Lung (tissue), 12 donors: ENCODE data around the gene RGP1. TPM values are rescaled to one million over a fixed set of nuclear protein-coding genes. Genes with fewer than 3 reads are reported as not detected.

ENCODE experiments used
- ATAC-seq: fragments of 200-7000 bp; cut with Tn5 transposase; one replicate; pipeline ENCODE4 v1.9.1; 2020; ENCODE audit warnings: moderate number of reproducible peaks; ENCODE audit not compliant: insufficient read depth, low FRiP score
- DNase-seq, 3 donors: peaks; one replicate each; pipeline ENCODE4 v3.0.0-alpha.2; 2013 to 2017
- H3K27ac ChIP-seq, 2 donors: one replicate each; pipeline ENCODE4 v1.5.1; 2013; ENCODE audit warnings: mild to moderate bottlenecking in 2 of 2, moderate library complexity in 2 of 2, control low read depth in 1 of 2, inconsistent platforms in 1 of 2, low read depth in 1 of 2, low read length in 1 of 2
- H3K27me3 ChIP-seq, 3 donors: one replicate each; pipeline ENCODE4 v1.5.1; 2013; ENCODE audit warnings: low read length in 2 of 3; ENCODE audit not compliant: control insufficient read depth in 3 of 3, insufficient read depth in 3 of 3
- H3K36me3 ChIP-seq, 4 donors: one replicate each; pipeline ENCODE4 v1.5.1; 2013; ENCODE audit warnings: low read length in 4 of 4, mild to moderate bottlenecking in 1 of 4, moderate library complexity in 1 of 4; ENCODE audit not compliant: control insufficient read depth in 4 of 4, insufficient read depth in 4 of 4
- H3K4me1 ChIP-seq, 5 donors: one replicate each; pipeline ENCODE4 v1.5.1; 2013; ENCODE audit warnings: low read length in 5 of 5, mild to moderate bottlenecking in 2 of 5, moderate library complexity in 1 of 5; ENCODE audit not compliant: control insufficient read depth in 5 of 5, insufficient read depth in 5 of 5
- H3K4me3 ChIP-seq: one replicate; pipeline ENCODE4 v1.5.1; 2013; ENCODE audit warnings: mild to moderate bottlenecking, control low read depth, moderate library complexity
- H3K9ac ChIP-seq, 2 donors: one replicate each; pipeline ENCODE4 v1.5.1; 2013; ENCODE audit warnings: low read length in 2 of 2, control low read depth in 1 of 2; ENCODE audit not compliant: insufficient read depth in 1 of 2
- H3K9me3 ChIP-seq, 4 donors: one replicate each; pipeline ENCODE4 v1.5.1; 2013; ENCODE audit warnings: low read length in 3 of 4, mild to moderate bottlenecking in 1 of 4, moderate library complexity in 1 of 4; ENCODE audit not compliant: control insufficient read depth in 4 of 4, insufficient read depth in 3 of 4
- WGBS, 2 donors: extraction: QIAGEN DNeasy Blood & Tissue Kit; methylation state at CpG; one replicate each; pipeline ENCODE4 v1.1.7; 2013; 5-methylcytosine and 5-hydroxymethylcytosine counted together
- polyA plus RNA-seq, 2 donors: library from polyadenylated mRNA; stranded (reverse); fragments of 200-250 nt; gene quantifications; one replicate each; pipeline ENCODE4 v1.2.1, GENCODE V29; 2013
- total RNA-seq, 2 donors: library from RNA; depleted of rRNA in 1 of 2; stranded (reverse); fragments of >200 nt in 1 of 2; gene quantifications; one replicate each; pipeline ENCODE4 v1.2.1, GENCODE V29; 2014 to 2021
- TF ChIP-seq, protein P1 (sequence below): IDR thresholded peaks from 2 replicates; pipeline ENCODE4 v1.5.1; 2012; ENCODE audit warnings: mild to moderate bottlenecking; ENCODE audit errors: control extremely low read depth, extremely low read depth
- donor health status: control.
- donor health status: control.
- donor health status: Bipolar disorder and iron deficiency.
- donor health status: healthy.
- donor health status: DM: yes; HTN: yes; CAD: no.

Gene RGP1
- total and polyA plus RNA-seq, 4 donors, result 11.7 to 33.2 (median 12.9) TPM

DNA sequence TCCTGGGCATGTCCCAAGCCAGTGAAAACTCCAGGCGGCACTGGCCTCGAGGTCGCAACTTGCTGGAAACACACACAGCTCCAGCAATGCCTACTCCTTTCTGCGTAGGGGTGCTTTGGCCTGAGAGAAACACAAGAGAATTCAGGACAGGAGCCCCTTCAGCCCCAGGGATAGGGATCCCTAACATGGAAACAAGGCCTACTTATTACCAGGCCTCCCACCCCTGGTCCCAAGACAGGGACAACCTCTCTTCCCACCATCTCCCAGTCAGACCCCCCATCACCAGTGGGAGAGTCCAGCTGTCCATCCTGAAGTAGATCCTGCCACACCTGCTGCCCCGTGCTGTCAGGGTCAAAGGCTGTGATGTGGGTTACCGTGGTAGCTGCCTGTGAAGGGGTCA lies 8.8 kb upstream of the RGP1 start:
- H3K9me3 ChIP-seq, result no peaks in the 10 kb centered on the region
- no peaks in the 10 kb centered on the region for H3K4me1 ChIP-seq
- DNase-seq (no peak), ATAC-seq (no peak)
- H3K27ac ChIP-seq, result no peak overlapping the region
- TF ChIP-seq, protein P1, sequence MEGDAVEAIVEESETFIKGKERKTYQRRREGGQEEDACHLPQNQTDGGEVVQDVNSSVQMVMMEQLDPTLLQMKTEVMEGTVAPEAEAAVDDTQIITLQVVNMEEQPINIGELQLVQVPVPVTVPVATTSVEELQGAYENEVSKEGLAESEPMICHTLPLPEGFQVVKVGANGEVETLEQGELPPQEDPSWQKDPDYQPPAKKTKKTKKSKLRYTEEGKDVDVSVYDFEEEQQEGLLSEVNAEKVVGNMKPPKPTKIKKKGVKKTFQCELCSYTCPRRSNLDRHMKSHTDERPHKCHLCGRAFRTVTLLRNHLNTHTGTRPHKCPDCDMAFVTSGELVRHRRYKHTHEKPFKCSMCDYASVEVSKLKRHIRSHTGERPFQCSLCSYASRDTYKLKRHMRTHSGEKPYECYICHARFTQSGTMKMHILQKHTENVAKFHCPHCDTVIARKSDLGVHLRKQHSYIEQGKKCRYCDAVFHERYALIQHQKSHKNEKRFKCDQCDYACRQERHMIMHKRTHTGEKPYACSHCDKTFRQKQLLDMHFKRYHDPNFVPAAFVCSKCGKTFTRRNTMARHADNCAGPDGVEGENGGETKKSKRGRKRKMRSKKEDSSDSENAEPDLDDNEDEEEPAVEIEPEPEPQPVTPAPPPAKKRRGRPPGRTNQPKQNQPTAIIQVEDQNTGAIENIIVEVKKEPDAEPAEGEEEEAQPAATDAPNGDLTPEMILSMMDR, result no peak
- no peak overlapping the region for H3K9ac ChIP-seq
- WGBS, 2 donors, result 95 to 96% methylated on average over 6 of the region's 6 CpGs
- no peak overlapping the region for H3K4me3 ChIP-seq
- no peaks in the 10 kb centered on the region for H3K27me3 ChIP-seq
- H3K36me3 ChIP-seq, result peaks cover 36 to 74% (median 62%) of the 10 kb centered on the region in 4 donors

DNA sequence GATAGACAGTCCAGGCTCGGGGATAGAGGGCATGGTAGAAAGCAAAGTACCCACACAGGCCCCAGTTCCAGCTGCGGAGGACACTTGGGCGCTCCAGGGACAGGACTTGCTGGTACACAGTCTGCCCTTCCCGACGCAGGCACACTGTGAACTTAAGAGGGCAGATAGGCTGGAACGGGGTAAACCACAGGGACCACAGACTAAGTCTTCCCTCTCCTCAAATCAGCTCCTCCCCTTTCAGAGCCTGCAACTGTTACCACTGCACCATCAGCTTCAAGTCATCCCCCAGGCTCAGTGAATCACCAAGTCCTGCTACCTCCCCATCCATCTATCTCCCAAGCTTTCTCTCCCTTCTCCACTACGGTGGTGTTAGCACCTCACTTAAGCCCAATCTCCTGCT lies 7.3 kb upstream of the RGP1 start:
- TF ChIP-seq, protein P1, result no peak
- DNase-seq (no peak), ATAC-seq (no peak)
- WGBS, 2 donors, result 68 to 82% methylated on average over 7 of the region's 7 CpGs
- H3K36me3 ChIP-seq, result peaks cover 36 to 66% (median 56%) of the 10 kb centered on the region in 4 donors
- H3K27ac ChIP-seq, result no peak overlapping the region
- H3K9me3 ChIP-seq, result no peaks in the 10 kb centered on the region
- H3K4me1 ChIP-seq, result peaks cover 0 to 11% (median 5%) of the 10 kb centered on the region in 5 donors
- H3K4me3 ChIP-seq, result no peak overlapping the region
- H3K9ac ChIP-seq, result no peak overlapping the region
- no peaks in the 10 kb centered on the region for H3K27me3 ChIP-seq

DNA sequence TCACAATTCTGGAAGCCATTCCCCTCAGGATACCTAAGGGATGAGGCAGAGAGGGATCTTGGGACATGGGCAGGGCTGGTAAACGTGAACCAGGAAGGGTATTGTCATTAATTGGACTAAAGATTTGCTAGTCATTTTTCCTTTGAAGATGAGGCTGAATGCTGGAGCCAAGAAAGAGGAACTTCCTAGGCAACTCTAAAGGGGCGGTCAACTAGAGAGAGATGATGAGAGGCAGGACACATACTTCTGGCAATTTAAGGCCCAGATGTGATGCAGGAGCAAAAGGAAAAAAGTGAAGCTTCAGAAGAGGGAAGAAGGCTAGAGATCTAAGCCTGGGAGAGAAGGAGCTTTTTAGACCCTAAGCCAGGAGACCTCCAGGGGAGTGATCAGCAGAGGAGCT lies 5.6 kb upstream of the RGP1 start:
- TF ChIP-seq, protein P1, result no peak

More for the DNA sequence above, 5.6 kb upstream of the RGP1 start:
- H3K36me3 ChIP-seq, result peaks cover 31 to 54% (median 42%) of the 10 kb centered on the region in 4 donors
- H3K4me1 ChIP-seq, result peaks cover 0 to 26% (median 19%) of the 10 kb centered on the region in 5 donors
- no peaks in the 10 kb centered on the region for H3K27me3 ChIP-seq
- no peak overlapping the region for H3K4me3 ChIP-seq
- no peak for DNase-seq
- no peak for ATAC-seq
- H3K27ac ChIP-seq, result no peak overlapping the region
- no peak overlapping the region for H3K9ac ChIP-seq
- WGBS, 2 donors, result 43 to 57% methylated on average over 2 of the region's 2 CpGs
- no peaks in the 10 kb centered on the region for H3K9me3 ChIP-seq
